ENCODE measurements around the gene CHI3L2.
"Not testable (repeated sequence)": the region's sequence is repeated elsewhere in the genome, so short reads cannot be mapped to it uniquely, and the experiment has no call there.

CHI3L2 gene

DNA sequence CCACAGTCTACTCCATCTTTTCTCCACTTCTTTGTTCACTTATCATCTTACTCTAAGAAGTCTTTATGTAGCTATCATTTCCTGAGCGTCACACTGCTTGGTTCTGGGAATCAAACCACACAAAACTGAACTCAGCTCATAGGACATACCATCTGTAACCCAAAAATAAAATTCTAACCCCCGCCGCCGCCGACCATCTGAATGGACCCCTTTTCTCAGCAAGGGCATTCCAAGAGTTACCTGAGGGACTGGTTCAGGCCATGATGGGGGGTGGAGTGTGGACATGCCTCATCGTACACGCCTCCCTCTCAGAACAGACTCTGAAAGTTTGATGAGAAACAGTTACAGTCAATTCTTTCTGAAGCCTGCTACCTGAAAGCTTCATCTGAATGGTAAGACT lies 12.6 kb upstream of the CHI3L2 start:
- Histone ChIP-seq H3K4me3 (ENCODE audit: low read depth, low read length) (no peak overlapping the region), H3K27me3 (replicated peaks) (peaks cover 2% of the 10 kb centered on the region), H3K36me3 (replicated peaks) (no peaks in the 10 kb centered on the region), H3K27ac (no peak overlapping the region)
- TF ChIP-seq, protein P1, sequence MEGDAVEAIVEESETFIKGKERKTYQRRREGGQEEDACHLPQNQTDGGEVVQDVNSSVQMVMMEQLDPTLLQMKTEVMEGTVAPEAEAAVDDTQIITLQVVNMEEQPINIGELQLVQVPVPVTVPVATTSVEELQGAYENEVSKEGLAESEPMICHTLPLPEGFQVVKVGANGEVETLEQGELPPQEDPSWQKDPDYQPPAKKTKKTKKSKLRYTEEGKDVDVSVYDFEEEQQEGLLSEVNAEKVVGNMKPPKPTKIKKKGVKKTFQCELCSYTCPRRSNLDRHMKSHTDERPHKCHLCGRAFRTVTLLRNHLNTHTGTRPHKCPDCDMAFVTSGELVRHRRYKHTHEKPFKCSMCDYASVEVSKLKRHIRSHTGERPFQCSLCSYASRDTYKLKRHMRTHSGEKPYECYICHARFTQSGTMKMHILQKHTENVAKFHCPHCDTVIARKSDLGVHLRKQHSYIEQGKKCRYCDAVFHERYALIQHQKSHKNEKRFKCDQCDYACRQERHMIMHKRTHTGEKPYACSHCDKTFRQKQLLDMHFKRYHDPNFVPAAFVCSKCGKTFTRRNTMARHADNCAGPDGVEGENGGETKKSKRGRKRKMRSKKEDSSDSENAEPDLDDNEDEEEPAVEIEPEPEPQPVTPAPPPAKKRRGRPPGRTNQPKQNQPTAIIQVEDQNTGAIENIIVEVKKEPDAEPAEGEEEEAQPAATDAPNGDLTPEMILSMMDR (IDR thresholded peaks at IDR 0.05; ENCODE audit: low read depth, low read length, missing control alignments) = no peak
- DNase-seq = no peak
- in situ Hi-C loops (cut with HindIII; ENCODE audit: low pct_ligation_motif_present, low sequenced_read_pairs) = loop anchor here (25.0 kb wide), 1 partner anchor 197 kb away; no protein-coding TSS in a partner anchor

DNA sequence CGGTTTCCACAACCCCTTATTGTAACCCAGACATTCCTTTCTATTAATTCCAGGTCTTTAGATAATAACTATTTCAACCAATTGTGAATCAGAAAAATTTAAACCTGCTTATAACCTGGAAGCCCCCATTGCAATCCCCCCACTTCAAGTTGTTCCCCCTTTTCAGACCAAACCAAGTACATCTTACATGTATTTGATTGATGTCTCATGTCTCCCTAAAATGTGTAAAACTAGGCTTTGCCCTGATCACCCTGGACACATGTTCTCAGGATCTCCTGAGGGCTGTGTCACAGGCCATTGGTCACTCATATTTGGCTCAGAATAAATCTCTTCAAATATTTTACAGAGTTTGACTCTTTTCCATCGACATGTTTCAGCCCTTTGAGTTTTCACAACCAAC lies 12.2 kb upstream of the CHI3L2 start:
- not testable (repeated sequence) for H3K27ac ChIP-seq

DNA sequence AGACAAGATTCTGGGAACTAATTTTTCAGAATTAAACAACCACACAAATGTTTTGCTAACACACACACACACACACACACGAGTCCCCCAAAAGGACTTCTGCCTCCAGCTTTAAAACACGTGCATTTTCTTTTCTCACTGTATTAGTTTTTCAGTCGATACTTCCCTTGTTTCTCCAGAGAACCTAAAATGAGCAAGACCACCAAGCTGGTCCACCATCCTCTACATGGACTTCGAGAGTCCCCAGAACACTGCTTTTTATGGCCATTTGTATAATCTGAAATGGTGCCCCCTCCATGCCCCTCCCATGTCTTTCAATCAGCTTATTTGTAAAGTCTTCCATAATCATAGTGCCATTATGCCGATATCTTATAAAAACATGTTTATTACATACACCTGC lies 10.8 kb upstream of the CHI3L2 start:
- Histone ChIP-seq H3K36me3 (replicated peaks) (no peaks in the 10 kb centered on the region), H3K27me3 (replicated peaks) (no peaks in the 10 kb centered on the region), H3K4me3 (ENCODE audit: low read depth, low read length) (no peak overlapping the region), H3K27ac (no peak overlapping the region)
- TF ChIP-seq, protein P1 (IDR thresholded peaks at IDR 0.05; ENCODE audit: low read depth, low read length, missing control alignments) = no peak
- DNase-seq = no peak
- in situ Hi-C loops (cut with HindIII; ENCODE audit: low pct_ligation_motif_present, low sequenced_read_pairs) = loop anchor here (25.0 kb wide), 1 partner anchor 196 kb away; no protein-coding TSS in a partner anchor

More for the DNA sequence above, 12.2 kb upstream of the CHI3L2 start:
- not testable (repeated sequence) for H3K36me3 ChIP-seq (replicated peaks); H3K4me3 ChIP-seq (ENCODE audit: low read depth, low read length); DNase-seq; H3K27me3 ChIP-seq (replicated peaks)
- in situ Hi-C loops (cut with HindIII; ENCODE audit: low pct_ligation_motif_present, low sequenced_read_pairs) = loop anchor here (25.0 kb wide), 1 partner anchor 197 kb away; no protein-coding TSS in a partner anchor

DNA sequence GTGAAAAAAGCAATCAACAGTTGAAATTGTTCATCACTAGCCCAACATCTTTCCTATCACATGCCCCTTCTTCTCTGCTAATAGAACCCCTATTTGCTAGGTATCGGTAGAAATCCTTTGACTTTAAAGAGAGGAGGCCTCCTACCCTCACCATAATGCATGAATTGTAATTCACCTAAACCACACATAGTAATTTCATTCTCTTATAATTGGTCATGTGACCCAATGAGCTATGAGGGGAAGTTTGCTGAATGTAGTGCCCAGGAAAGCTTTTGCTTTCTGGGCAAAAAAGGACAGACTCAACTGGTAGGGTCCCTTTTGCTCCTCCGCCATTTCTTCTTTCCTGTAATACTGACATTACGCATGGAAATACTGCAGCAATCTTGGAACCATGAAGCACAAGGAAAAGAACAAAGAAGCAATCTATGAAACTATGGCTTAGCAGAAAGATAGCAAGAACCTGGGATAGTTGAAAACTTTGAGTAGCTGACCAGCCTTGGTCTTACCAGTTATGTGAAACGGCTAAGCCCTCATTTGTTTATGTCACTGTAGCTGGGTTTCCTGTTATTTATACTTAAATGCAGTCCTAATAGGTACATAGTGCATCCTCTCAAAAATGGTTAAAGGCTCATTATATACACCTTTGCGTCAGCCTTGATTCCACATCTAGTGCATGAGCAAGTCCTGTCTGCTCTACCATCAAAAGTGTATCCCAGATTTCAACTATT lies 10.2 kb upstream of the CHI3L2 start:
- Histone ChIP-seq H3K27me3 (replicated peaks) (no peaks in the 10 kb centered on the region), H3K4me3 (ENCODE audit: low read depth, low read length) (no peak overlapping the region), H3K27ac (no peak overlapping the region), H3K36me3 (replicated peaks) (no peaks in the 10 kb centered on the region)
- DNase-seq = no peak
- in situ Hi-C loops (cut with HindIII; ENCODE audit: low pct_ligation_motif_present, low sequenced_read_pairs) = loop anchor here (25.0 kb wide), 1 partner anchor 195 kb away; no protein-coding TSS in a partner anchor
- TF ChIP-seq, protein P1 (IDR thresholded peaks at IDR 0.05; ENCODE audit: low read depth, low read length, missing control alignments) = no peak

DNA sequence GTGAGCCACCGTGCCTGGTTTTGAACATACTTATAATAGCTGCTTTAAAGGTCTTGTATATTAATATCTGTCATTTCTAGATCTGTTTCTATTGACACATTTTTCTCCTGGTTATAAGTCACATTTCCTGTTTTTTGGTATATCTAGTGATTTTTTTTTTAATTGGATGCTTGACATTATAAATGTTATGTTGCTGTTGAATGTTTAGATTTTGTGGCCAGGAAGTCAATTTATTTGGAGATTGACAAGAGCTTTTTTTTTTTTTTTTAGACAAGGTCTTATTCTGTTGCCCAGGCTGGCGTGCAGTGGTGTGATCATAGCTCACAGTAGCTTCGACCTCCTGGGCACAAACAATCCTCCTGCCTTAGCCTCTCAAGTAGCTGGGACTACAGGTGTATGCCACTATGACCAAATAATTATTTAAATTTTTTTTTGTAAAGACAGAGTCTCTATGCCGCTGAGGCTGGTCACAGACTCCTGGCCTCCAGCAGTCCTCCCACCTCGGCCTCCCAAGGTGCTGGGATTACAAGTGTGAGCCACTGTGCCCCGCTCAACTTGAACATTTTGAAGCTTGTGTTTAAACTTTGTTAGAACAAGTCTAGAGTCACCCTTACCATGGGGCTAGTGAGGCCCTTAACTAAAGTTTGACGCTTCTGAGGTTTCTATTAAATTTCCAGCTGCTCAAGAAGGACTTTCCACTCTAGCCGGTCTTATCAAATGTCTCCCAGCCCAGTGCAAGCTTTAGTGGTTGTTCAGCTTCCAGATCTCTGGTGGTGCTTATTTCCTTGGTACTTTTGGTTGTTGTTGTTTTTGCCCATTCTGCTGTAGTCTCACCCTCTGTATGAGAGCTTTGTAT lies 8.6 kb upstream of the CHI3L2 start:
- Histone ChIP-seq H3K27me3 (replicated peaks) (no peaks in the 10 kb centered on the region), H3K4me3 (ENCODE audit: low read depth, low read length) (no peak overlapping the region), H3K27ac (no peak overlapping the region), H3K36me3 (replicated peaks) (no peaks in the 10 kb centered on the region)
- in situ Hi-C loops (cut with HindIII; ENCODE audit: low pct_ligation_motif_present, low sequenced_read_pairs) = loop anchor here (25.0 kb wide), 1 partner anchor 193 kb away; no protein-coding TSS in a partner anchor
- no peak for DNase-seq
- TF ChIP-seq, protein P1 (IDR thresholded peaks at IDR 0.05; ENCODE audit: low read depth, low read length, missing control alignments) = no peak
